Endothelial cell of hepatic sinusoid (primary cell): ENCODE measurements around the gene AMOTL2.

ENCODE experiments used
- in situ Hi-C: cut with HindIII; loops from 2 replicates; pipeline ENCODE4 v1.10.0; 2017; ENCODE audit warnings: low sequenced_read_pairs

The AMOTL2 gene

GRCh38 chr3:134367869-134368750 is 6.1 kb downstream of the AMOTL2 start:
- in situ Hi-C loops, result loop anchor here (10.0 kb wide), 1 partner anchor 107 kb away; no protein-coding TSS in a partner anchor

DNA sequence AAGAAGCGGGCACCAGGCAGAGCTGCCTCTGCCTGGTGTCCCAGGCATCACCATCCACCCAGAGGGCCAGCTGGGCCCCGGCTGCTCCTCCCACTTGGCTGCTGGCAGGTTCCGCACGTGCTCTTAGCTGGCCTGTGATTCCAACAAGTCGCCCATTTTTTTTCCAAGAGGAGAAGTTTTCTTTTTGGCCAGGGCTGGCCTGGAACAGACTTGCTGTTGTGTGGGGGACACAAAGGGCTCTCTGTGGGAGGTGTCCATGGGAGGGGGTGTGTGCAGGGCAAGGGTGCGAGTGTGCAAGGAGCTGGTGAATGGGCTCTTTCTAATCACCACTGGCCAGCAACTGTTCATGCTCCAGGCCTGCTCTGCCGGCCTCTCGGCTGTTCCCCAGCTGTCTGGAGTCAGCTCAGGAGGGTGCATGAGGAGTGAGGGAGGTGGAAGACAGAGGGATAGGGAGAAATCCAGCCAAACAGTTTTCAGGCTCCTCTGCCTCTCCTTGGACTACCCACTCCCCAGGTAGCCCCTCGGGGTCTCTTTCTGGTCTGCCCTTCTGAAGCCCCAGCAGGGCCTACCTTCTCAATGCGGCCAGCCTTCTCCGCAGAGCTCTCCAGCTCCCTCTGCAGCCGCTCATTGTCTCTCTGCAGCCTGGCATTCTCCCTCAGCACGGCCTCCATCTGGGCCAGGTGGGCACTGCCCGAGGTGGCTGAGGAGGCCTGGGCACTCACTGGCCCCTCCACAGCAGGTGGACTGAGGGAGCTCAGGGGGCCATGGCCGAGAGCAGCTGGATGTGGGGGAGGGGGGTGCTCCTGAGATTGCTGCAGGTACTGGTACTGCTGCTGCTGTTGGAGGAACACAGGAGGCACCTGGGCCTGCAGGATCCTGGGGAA is 7.1 kb downstream of the AMOTL2 start:
- in situ Hi-C loops, result loop anchor here (10.0 kb wide), 1 partner anchor 108 kb away; no protein-coding TSS in a partner anchor

GRCh38 chr3:134366221-134366927 is 7.9 kb downstream of the AMOTL2 start:
- in situ Hi-C loops, result loop anchor here (10.0 kb wide), 1 partner anchor 108 kb away; no protein-coding TSS in a partner anchor

DNA sequence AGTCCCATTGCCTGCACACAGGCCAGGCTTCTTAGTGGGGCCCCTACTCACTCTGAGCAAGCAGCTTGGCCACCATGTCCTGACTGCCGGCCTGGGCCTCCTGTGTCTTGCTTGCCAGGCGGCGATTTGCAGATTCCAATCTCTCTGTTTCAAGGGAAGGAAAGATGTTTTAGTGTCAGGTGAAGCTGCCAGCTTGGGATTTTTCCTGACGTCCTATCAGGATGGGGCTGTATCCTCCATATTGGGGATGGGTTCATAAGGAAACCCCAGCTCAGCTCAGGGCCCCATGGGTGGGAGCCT is 8.5 kb downstream of the AMOTL2 start:
- in situ Hi-C loops, result loop anchor here (10.0 kb wide), 1 partner anchor 109 kb away; no protein-coding TSS in a partner anchor

DNA sequence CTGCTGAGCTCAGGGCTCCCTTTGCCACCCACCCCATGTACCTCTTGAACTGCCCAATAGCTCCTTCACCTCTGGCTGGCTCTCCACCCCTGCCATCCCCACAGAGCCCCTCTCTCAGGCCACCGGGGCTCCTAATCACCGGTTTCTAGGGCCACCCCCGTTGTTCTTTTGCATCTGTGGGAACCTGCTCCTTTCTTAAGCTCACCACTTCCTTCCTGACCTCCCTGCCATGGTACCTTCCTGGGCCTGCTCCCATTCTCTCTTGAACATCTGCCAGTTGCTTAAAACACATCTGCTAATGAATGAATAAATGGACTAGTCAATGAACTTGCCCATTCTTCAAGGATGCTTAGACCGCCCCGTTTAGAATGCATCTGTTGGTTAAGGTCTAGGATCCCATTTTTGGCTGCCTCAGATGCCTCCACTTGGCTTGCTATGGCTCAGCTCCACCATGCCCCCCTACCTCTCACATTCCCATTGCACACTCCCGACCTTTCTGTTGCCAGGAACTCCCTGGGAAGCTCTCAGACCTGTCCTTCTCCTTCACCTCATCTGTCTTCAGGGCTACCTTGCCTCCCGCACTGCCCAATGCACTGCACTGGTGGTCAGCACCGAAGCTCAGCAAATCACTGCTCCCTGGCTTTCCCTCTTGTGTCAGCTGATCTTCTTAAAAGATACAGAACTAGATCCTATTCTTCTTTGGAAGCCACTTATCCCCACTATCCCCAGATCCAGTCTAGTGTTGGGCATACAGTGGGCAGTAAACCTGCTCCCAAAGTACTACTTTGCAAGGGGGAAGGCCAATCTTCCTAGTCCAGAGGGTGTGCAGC is 9.1 kb downstream of the AMOTL2 start:
- in situ Hi-C loops, result loop anchor here (10.0 kb wide), 1 partner anchor 110 kb away; no protein-coding TSS in a partner anchor

GRCh38 chr3:134364061-134364935 is 9.9 kb downstream of the AMOTL2 start:
- in situ Hi-C loops, result loop anchor here (10.0 kb wide), 1 partner anchor 111 kb away; no protein-coding TSS in a partner anchor

DNA sequence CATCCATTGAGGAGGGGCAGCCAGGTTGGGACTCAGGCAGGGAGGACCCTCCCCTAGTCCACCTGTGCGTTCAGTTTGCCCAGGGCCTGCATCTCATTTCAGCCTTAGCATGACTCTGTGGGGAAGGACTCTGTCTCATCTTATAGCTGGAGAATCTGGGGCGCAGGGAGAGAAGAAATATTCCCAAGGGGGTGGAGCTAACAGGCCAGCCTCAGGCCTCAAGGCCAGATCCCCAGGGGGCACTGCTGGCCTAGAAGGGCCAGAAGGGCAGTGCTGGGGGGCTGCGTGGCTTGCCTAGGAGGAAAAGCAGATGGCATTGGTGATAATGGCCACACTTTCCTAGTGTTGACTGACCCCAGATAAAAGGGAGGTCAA is 10.9 kb downstream of the AMOTL2 start:
- in situ Hi-C loops, result loop anchor here (10.0 kb wide), 1 partner anchor 111 kb away; no protein-coding TSS in a partner anchor

- in situ Hi-C loops, result loop anchor here (10.0 kb wide), 1 partner anchor 112 kb away; no protein-coding TSS in a partner anchor
Observed at GRCh38 chr3:134362670-134363380, 11.4 kb downstream of the AMOTL2 start.

DNA sequence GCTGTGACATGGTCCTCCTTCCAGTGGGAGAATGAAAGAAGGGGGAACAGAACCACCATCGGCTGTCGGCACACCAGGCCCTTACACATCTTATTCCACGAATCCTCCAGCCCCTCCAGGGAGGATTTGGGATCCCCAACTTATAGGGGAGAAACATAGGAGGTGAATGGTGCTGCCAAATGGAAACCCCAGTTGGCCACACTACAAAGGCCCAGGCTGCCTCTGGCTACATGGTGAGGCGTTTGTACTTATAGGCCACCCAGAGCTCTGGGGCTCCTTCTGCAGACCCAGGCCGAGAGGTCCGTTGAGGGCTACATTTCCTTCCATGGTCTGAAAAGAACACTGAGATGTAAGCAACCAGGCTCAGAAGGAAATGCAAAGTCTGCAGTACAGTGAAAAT is 12.0 kb downstream of the AMOTL2 start:
- in situ Hi-C loops, result loop anchor here (10.0 kb wide), 1 partner anchor 113 kb away; no protein-coding TSS in a partner anchor

GRCh38 chr3:134361162-134361835 is 12.9 kb downstream of the AMOTL2 start:
- in situ Hi-C loops, result loop anchor here (10.0 kb wide), 1 partner anchor 114 kb away; no protein-coding TSS in a partner anchor

DNA sequence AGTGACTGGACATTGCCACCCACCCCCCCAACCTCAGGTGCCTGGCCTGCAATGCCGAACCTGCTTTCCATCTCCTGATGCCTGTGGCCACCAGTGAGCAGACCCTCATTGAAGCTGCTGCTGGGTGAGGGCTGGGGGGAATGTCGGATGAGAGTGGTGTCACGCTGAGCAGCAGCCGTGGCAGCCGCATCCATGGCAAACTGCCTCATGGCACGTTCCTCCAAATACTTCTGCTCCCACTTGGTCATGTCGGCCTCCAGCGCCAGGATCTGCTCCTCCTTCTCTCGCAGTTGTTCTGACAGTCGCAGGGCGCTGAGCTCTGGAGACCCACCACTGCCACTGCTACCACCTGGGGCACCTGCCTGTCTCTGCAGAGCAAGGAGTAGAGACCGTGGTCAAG is 14.2 kb downstream of the AMOTL2 start:
- in situ Hi-C loops, result loop anchor here (10.0 kb wide), 1 partner anchor 115 kb away; no protein-coding TSS in a partner anchor

DNA sequence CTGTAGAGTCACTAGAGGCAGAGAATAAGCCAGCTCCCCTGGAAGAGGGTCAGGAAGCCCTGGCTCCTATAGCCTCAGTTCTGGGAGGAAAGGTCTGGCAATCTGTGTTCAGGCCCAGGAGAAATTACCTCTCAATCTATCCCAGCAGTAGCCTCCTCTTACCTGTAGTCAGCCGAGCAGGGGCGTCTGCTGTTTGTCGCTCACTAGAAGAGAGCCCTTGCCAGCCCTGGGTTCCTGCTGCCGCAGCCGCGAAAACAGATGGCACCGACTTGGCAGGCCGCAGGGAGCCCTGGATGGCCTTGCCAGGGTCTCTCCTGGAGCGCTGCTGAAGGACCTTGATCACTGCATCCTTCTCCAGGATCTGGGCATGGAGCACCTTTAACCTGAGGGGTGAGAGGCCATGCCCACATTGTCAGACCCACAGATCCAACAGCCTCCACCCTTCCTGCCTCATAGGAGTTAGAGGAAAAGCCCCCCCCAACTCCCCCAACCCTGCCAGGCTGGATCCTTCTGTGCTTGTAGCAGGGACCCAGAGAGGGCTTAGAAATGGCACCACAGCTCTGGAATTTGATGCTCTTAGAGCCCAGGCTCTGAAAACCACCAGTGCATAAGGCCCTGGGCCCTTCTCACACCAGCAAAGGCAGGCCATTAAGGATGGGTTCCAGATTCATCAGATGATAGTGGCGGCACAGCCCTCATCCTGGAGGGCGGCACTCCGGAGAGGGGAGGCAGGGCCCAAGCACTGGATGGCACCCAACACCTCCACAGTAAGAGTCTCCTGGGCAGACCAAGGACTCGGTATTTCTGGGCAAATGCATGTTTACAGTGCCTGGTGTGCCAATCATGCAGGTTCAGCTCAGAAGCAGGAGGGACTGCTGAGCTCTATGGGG is 14.9 kb downstream of the AMOTL2 start:
- in situ Hi-C loops, result loop anchor here (10.0 kb wide), 1 partner anchor 115 kb away; no protein-coding TSS in a partner anchor

DNA sequence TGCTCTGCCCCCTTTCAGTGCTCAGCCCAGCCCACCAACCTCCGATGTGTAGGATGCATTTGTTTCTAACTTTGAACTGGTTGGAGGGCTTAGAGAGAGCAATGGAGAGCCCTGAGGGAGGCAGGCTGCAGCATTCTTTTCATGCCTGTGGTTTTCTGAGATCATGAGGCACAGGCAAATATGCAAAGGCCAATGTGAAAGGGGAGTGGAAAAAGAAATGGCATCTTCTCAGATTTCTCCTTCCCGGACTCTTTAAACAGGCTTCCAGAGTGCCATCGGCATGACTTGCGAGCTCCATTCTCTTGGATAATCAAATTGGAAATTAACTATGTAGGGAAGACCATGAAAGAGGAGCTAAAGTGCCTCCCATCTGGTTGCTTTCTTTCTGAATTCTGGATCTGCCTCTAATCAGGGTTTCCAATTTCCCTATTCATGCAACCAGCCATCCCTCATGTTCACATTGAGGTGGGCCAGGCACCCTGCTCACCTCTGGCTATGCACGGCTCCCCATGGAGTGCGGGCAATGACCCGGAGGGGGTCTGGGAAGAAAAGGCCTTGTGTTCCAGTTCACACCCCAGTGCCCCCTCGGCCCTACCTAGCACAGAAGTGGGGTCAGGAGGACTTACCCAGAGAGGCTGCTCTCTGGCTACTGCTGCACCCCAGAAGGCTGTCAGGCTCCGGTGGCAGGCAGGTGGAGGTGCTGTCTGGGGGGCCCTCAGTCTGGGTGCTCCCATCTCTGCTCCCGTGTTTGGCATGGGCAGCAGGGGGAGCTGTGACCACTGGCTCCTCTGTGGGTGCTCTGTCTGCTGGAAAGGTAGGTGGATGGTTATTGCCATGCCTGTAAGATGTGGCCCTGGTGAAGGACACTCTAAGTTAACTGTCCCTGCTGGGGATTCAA is 16.1 kb downstream of the AMOTL2 start:
- in situ Hi-C loops, result no loop called here

DNA sequence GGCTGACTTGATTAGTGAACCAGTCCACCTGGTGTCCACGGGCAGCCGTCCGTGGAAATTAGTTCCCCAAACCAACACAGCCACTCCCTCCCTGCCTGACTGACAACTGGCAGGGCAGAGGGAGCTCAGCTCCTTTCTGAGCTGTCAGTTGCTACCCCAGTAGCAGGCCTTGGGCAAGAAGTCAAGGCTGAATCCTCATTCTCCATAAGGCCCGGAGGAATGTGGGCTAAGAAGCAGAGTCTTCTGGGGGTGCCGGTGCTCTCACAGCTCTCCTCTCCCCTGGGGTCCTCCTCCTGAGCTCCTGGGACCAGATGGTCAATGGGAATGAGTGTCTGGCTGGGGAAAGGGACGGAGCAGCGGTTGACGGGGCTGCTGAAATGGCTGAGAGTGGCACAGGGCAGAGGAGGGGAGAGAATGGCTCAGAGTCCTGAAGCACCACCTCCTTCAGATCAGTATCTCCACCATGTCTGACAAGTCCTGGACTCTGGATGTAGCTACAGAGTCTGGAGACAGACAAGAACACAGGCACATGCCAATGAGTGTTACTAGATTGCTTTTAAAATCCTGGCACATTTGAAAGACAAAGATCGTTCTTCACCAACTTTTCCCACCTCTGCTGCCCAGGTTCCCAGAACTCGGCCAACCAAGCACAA is 16.9 kb downstream of the AMOTL2 start:
- in situ Hi-C loops, result no loop called here
